IMR-90 (cell line): ENCODE results near the gene MAPRE2. TPM values are rescaled to one million over a fixed set of nuclear protein-coding genes. Genes with fewer than 3 reads are reported as not detected.

ENCODE experiments used
- ATAC-seq: fragments of 200-7000 bp; cut with Tn5 transposase; 2 replicates; pipeline ENCODE4 v1.9.1; 2020; ENCODE audit warnings: low read depth, mild to moderate bottlenecking, moderate library complexity
- BruUV-seq: library from RNA; stranded (reverse); fragments of 400-500 nt; replicated peaks from 2 replicates; lab custom pipeline; 2021; lab: Mats Ljungman, UMichigan
- CTCF ChIA-PET: fragments of 300-600 bp; formaldehyde crosslinking; extraction: SDS; loops from one replicate; lab custom pipeline; 2021; ENCODE audit warnings: antibody characterized with exemption; lab: Yijun Ruan, JAX
- POLR2A ChIA-PET: fragments of 300-600 bp; sonication (Branson Sonifier 250); formaldehyde crosslinking; loops from one replicate; lab custom pipeline; 2022; ENCODE audit warnings: antibody characterized with exemption; ENCODE audit not compliant: unreplicated experiment; lab: Charles Lee
- DNase-seq: peaks from one replicate; pipeline ENCODE4 v3.0.0; 2013
- H2AFZ ChIP-seq: replicated peaks from 2 replicates; pipeline ENCODE3; 2013; ENCODE audit warnings: low read length, mild to moderate bottlenecking; ENCODE audit not compliant: poor library complexity
- H2AK5ac ChIP-seq: 2 replicates; pipeline ENCODE4 v1.6.1; 2013; ENCODE audit warnings: low read depth, low read length, inconsistent platforms
- H2AK9ac ChIP-seq: replicated peaks from 2 replicates; pipeline ENCODE3; 2013; ENCODE audit warnings: mild to moderate bottlenecking, low read depth, low read length, moderate library complexity; ENCODE audit not compliant: poor library complexity
- H2BK120ac ChIP-seq: 2 replicates; pipeline ENCODE4 v1.6.1; 2013; ENCODE audit warnings: low read depth, low read length, inconsistent platforms
- H2BK15ac ChIP-seq: 3 replicates; pipeline ENCODE4 v1.6.1; 2013; ENCODE audit warnings: low read depth, low read length, inconsistent platforms
- H2BK20ac ChIP-seq: 2 replicates; pipeline ENCODE4 v1.6.1; 2013; ENCODE audit warnings: low read depth, mild to moderate bottlenecking, inconsistent platforms, low read length, moderate library complexity
- H2BK5ac ChIP-seq: 2 replicates; pipeline ENCODE4 v1.6.1; 2013; ENCODE audit warnings: mild to moderate bottlenecking, low read depth, low read length, inconsistent platforms; ENCODE audit not compliant: poor library complexity, severe bottlenecking
- H3K14ac ChIP-seq: replicated peaks from 2 replicates; pipeline ENCODE4 v1.6.1; 2013; ENCODE audit warnings: low read depth, low read length, inconsistent platforms
- H3K18ac ChIP-seq: 2 replicates; pipeline ENCODE4 v1.6.1; 2013; ENCODE audit warnings: low read depth, low read length, control low read depth
- H3K23ac ChIP-seq: 2 replicates; pipeline ENCODE4 v1.6.1; 2013; ENCODE audit warnings: low read depth, low read length, inconsistent platforms
- H3K27ac ChIP-seq: 2 replicates; pipeline ENCODE4 v1.5.1; 2013; ENCODE audit warnings: mild to moderate bottlenecking, control low read depth, low read length; ENCODE audit not compliant: insufficient read depth
- H3K27me3 ChIP-seq: 2 replicates; pipeline ENCODE4 v1.6.1; 2013; ENCODE audit warnings: low read length; ENCODE audit not compliant: control insufficient read depth, insufficient read depth
- H3K36me3 ChIP-seq: 2 replicates; pipeline ENCODE4 v1.6.1; 2013; ENCODE audit warnings: low read length, mixed read lengths; ENCODE audit not compliant: control insufficient read depth, insufficient read depth
- H3K4ac ChIP-seq: 2 replicates; pipeline ENCODE4 v1.6.1; 2013; ENCODE audit warnings: low read depth, low read length, inconsistent platforms
- H3K4me1 ChIP-seq: 2 replicates; pipeline ENCODE4 v1.6.1; 2013; ENCODE audit warnings: low read length, mixed read lengths; ENCODE audit not compliant: control insufficient read depth, insufficient read depth
- H3K4me2 ChIP-seq: 2 replicates; pipeline ENCODE4 v1.6.1; 2013; ENCODE audit warnings: low read depth, mild to moderate bottlenecking, control low read depth, low read length, moderate library complexity
- H3K4me3 ChIP-seq: 2 replicates; pipeline ENCODE4 v1.5.1; 2013; ENCODE audit warnings: low read depth, mild to moderate bottlenecking, control low read depth, low read length, moderate library complexity; ENCODE audit not compliant: insufficient read depth
- H3K56ac ChIP-seq: 2 replicates; pipeline ENCODE4 v1.6.1; 2013; ENCODE audit warnings: low read length, inconsistent platforms; ENCODE audit not compliant: insufficient read depth; ENCODE audit errors: extremely low read depth
- H3K79me1 ChIP-seq, 2 experiments: 2 replicates each; pipeline ENCODE4 v1.6.1; 2013; ENCODE audit warnings: low read length in 2 of 2, inconsistent platforms in 1 of 2, low read depth in 1 of 2
- H3K9ac ChIP-seq: 2 replicates; pipeline ENCODE4 v1.6.1; 2013; ENCODE audit warnings: low read depth, low read length, control low read depth
- H3K9me1 ChIP-seq: 2 replicates; pipeline ENCODE4 v1.6.1; 2013; ENCODE audit warnings: low read length, inconsistent platforms; ENCODE audit not compliant: insufficient read depth
- H3K9me3 ChIP-seq: 2 replicates; pipeline ENCODE4 v1.6.1; 2013; ENCODE audit warnings: low read length; ENCODE audit not compliant: control insufficient read depth, insufficient read depth
- H4K20me1 ChIP-seq: 2 replicates; pipeline ENCODE4 v1.6.1; 2013; ENCODE audit warnings: low read length, inconsistent platforms; ENCODE audit not compliant: insufficient read depth
- H4K5ac ChIP-seq: 2 replicates; pipeline ENCODE4 v1.6.1; 2013; ENCODE audit warnings: mild to moderate bottlenecking, low read depth, low read length, control low read depth
- H4K8ac ChIP-seq, 2 experiments: 2 replicates each; pipeline ENCODE4 v1.6.1; 2013; ENCODE audit warnings: low read depth in 2 of 2, low read length in 2 of 2, control low read depth in 1 of 2, inconsistent platforms in 1 of 2
- H4K91ac ChIP-seq: 2 replicates; pipeline ENCODE4 v1.6.1; 2013; ENCODE audit warnings: low read depth, low read length, inconsistent platforms; ENCODE audit not compliant: insufficient read depth
- CHD1 ChIP-seq: IDR thresholded peaks from 2 replicates; pipeline ENCODE4 v1.6.1; 2012; ENCODE audit warnings: low read depth, low read length, improper control_type of control experiment
- CTCF ChIP-seq: conservative IDR thresholded peaks from 2 replicates; pipeline ENCODE4 v1.5.1; 2012; ENCODE audit warnings: mild to moderate bottlenecking, low read depth, low read length, improper control_type of control experiment
- FOS ChIP-seq: fragments of 150-350 bp; IDR thresholded peaks from 2 replicates; pipeline ENCODE4 v1.6.1; 2016; ENCODE audit warnings: low read depth, low read length
- MAFK ChIP-seq: IDR thresholded peaks from 2 replicates; pipeline ENCODE4 v1.6.1; 2012; ENCODE audit warnings: low read depth, low read length, improper control_type of control experiment
- MXI1 ChIP-seq: IDR thresholded peaks from 2 replicates; pipeline ENCODE4 v1.6.1; 2012; ENCODE audit warnings: low read depth, mild to moderate bottlenecking, low read length, moderate library complexity, borderline replicate concordance
- NFE2L2 ChIP-seq: fragments of 150-350 bp; IDR thresholded peaks from 2 replicates; pipeline ENCODE4 v1.6.1; 2016; ENCODE audit warnings: low read depth, mild to moderate bottlenecking, low read length
- POLR2A ChIP-seq: IDR thresholded peaks from 2 replicates; pipeline ENCODE4 v1.6.1; 2012; ENCODE audit warnings: mild to moderate bottlenecking, low read depth, low read length
- RFX5 ChIP-seq: IDR thresholded peaks from 2 replicates; pipeline ENCODE4 v1.8.0; 2012; ENCODE audit warnings: low read depth, mild to moderate bottlenecking, low read length, moderate library complexity
- SMC3 ChIP-seq: fragments of 150-350 bp; IDR thresholded peaks from 2 replicates; pipeline ENCODE4 v1.6.1; 2016; ENCODE audit warnings: low read depth, mild to moderate bottlenecking, antibody characterized with exemption, low read length, moderate library complexity
- WGBS, 2 experiments: methylation state at CpG; one replicate each; pipeline versions ENCODE4 v1.1.5 to v1.1.7; 2013; ENCODE audit warnings: missing lambda C conversion rate in 2 of 2; ENCODE audit not compliant: insufficient read length in 1 of 2; ENCODE audit errors: extremely low coverage in 2 of 2; 5-methylcytosine and 5-hydroxymethylcytosine counted together
- dilution Hi-C: fragments of 300-500 bp; cut with HindIII; formaldehyde crosslinking; loops from one replicate; pipeline ENCODE4 v1.14.3; 2018; ENCODE audit warnings: low sequenced_read_pairs; ENCODE audit not compliant: unreplicated experiment
- in situ Hi-C: fragments of 300-500 bp; cut with MboI; formaldehyde crosslinking; loops from 3 replicates; pipeline ENCODE4 v1.14.3; 2019; ENCODE audit warnings: low sequenced_read_pairs, inconsistent platforms, mixed read lengths
- intact Hi-C: fragments of 100-400 bp; cut with micrococcal nuclease; formaldehyde crosslinking; loops from 2 replicates; pipeline ENCODE4 v1.10.0; 2022
- polyA plus RNA-seq, 3 experiments: library from polyadenylated mRNA; depleted of rRNA; stranded (reverse); fragments of >200 nt; gene quantifications; 2 replicates each; pipeline ENCODE4 v1.2.3, GENCODE V29; 2012; ENCODE audit warnings: low replicate concordance in 1 of 3
- total RNA-seq: library from RNA; depleted of rRNA; stranded (reverse); fragments of >200 nt; gene quantifications from 2 replicates; pipeline ENCODE4 v1.2.3, GENCODE V29; 2012
- TF ChIP-seq, protein P1 (sequence below): fragments of 150-350 bp; IDR thresholded peaks from 2 replicates; pipeline ENCODE4 v1.6.1; 2017; ENCODE audit warnings: mild to moderate bottlenecking, antibody characterized with exemption, low read length, low read depth

MAPRE2 gene
- total and polyA plus RNA-seq, 2 of the 4 experiments (the other 2 are of a cell fraction), result 19.6 to 23.8 TPM

GRCh38 chr18:35172009-35172408, 130.8 kb downstream of the MAPRE2 start:
- Histone ChIP-seq H4K91ac (no peak overlapping the region), H3K36me3 (no peaks in the 10 kb centered on the region), H3K9me3 (no peaks in the 10 kb centered on the region), H2BK5ac (no peak overlapping the region), H3K23ac (no peak overlapping the region), H2AFZ (no peak overlapping the region), H3K4ac (no peak overlapping the region), H3K4me2 (no peak overlapping the region), H2BK15ac (no peak overlapping the region), H3K14ac (no peak overlapping the region), H4K8ac (no peak overlapping the region), H2AK5ac (no peak overlapping the region), H3K4me1 (no peaks in the 10 kb centered on the region), H3K9me1 (0 out of 2 replicates have a peak, but pooled peaks cover under 1% of the 10 kb centered on the region), H3K27me3 (peaks cover 5% of the 10 kb centered on the region), H3K79me1 (no peaks in the 10 kb centered on the region), H2AK9ac (no peak overlapping the region), H4K5ac (no peak overlapping the region), H3K4me3 (no peak overlapping the region), H4K20me1 (no peaks in the 10 kb centered on the region), H3K56ac (no peak overlapping the region), H3K18ac (no peak overlapping the region), H2BK20ac (no peak overlapping the region), H3K27ac (no peak overlapping the region), H3K9ac (no peak overlapping the region), H2BK120ac (no peak overlapping the region)
- in situ Hi-C loops (no loop called here), dilution Hi-C loops (no loop called here), intact Hi-C loops (no loop called here)
- no TSS peak for BruUV-seq
- no peak for DNase-seq
- WGBS, 2 experiments, result no CpG with 5 or more reads among the region's 3 CpGs
- CTCF ChIA-PET, result no interaction called here
- POLR2A ChIA-PET, result no interaction called here
- TF ChIP-seq NFE2L2, result no peak
- TF ChIP-seq MXI1, result no peak
- no peak for TF ChIP-seq RFX5
- TF ChIP-seq, protein P1, sequence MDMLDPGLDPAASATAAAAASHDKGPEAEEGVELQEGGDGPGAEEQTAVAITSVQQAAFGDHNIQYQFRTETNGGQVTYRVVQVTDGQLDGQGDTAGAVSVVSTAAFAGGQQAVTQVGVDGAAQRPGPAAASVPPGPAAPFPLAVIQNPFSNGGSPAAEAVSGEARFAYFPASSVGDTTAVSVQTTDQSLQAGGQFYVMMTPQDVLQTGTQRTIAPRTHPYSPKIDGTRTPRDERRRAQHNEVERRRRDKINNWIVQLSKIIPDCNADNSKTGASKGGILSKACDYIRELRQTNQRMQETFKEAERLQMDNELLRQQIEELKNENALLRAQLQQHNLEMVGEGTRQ, result no peak
- TF ChIP-seq POLR2A, result no peak
- TF ChIP-seq SMC3, result no peak
- no peak for TF ChIP-seq FOS
- no peak for TF ChIP-seq CHD1
- TF ChIP-seq CTCF, result no peak
- TF ChIP-seq MAFK, result no peak
- no peak for ATAC-seq
